Measurements from ENCODE around the gene CASKIN1.

- TF ChIP-seq BHLHE40 (IDR thresholded peaks at IDR 0.05; ENCODE audit: borderline replicate concordance in 1 of 2, low read depth in 2 of 2, low read length in 1 of 2), result no peak
- no peak for TF ChIP-seq RFX5 (IDR thresholded peaks at IDR 0.05; ENCODE audit: low read depth, low read length)
- TF ChIP-seq HDAC2 (IDR thresholded peaks at IDR 0.05), result no peak
- TF ChIP-seq CTCF (IDR thresholded peaks at IDR 0.05 in 2 of 3, conservative IDR thresholded peaks at IDR 0.05 in 1 of 3; ENCODE audit: control insufficient read depth in 2 of 3, extremely low read depth in 1 of 3, insufficient read depth in 1 of 3, low read depth in 3 of 3, low read length in 3 of 3), result no peak
- no peak for TF ChIP-seq EZH2 (IDR thresholded peaks at IDR 0.05; ENCODE audit: borderline replicate concordance, control insufficient read depth, low read depth, low read length)
- no peak for TF ChIP-seq POLR2AphosphoS5 (IDR thresholded peaks at IDR 0.05; ENCODE audit: low read length)
These were observed 48.3 kb downstream of the CASKIN1 start, which contains the start of gene RAB26 for GRCh38 chr16:2147981-2148671.
